Transverse colon (tissue), 4 donors: ENCODE data around the gene NOP53.

ENCODE experiments used
- CTCF ChIP-seq, 5 experiments: fragments of 200-600 bp in 3 of 5; fragments of 450-650 bp in 2 of 5; sonication (generic) in 3 of 5; IDR thresholded peaks; 1 replicate in 2 of 5; 2 replicates in 3 of 5; pipeline ENCODE4 v1.5.1; 2016 to 2017; ENCODE audit warnings: antibody characterized with exemption in 5 of 5, inconsistent platforms in 3 of 5, mild to moderate bottlenecking in 2 of 5, moderate library complexity in 1 of 5
- EP300 ChIP-seq: sonication (generic); formaldehyde crosslinking; IDR thresholded peaks from one replicate; pipeline ENCODE4 v1.6.1; 2017; ENCODE audit warnings: antibody characterized with exemption, low read depth
- POLR2A ChIP-seq: fragments of 450-650 bp; IDR thresholded peaks from one replicate; pipeline ENCODE4 v1.6.1; 2016; ENCODE audit warnings: antibody characterized with exemption, mild to moderate bottlenecking, moderate library complexity
- POLR2AphosphoS5 ChIP-seq, 3 donors: sonication (generic); formaldehyde crosslinking; IDR thresholded peaks; one replicate each; pipeline ENCODE4 v1.6.1; 2016; ENCODE audit warnings: antibody characterized with exemption in 3 of 3

DNA sequence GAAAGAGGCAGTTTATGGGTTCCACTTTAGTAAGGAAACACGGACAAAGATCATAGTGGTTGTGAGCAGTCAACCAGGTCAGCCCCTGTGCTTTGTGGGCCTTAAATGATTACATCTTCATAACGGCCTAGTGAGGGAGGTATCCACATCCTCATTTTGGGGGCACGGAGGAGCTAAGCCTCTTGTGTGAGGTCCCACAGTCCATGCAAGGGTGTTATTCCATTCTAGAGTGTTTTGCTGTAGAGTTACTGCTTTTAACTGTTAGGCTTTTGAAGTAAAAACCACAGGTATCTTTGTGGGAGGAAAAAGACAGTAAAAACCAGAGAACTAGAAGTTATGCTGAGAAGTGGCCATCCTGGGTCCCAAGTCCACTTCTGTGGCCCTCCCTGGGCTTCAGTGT is 4.0 kb downstream of the NOP53 start:
- TF ChIP-seq EP300, result no peak
- TF ChIP-seq POLR2AphosphoS5 (IDR thresholded peaks at IDR 0.05), result no peak
- TF ChIP-seq CTCF (IDR thresholded peaks at IDR 0.05), result no peak
- TF ChIP-seq POLR2A, result no peak
